ENCODE data around the gene KRT82.
"Not testable (repeated sequence)": the region's sequence is repeated elsewhere in the genome, so short reads cannot be mapped to it uniquely, and the experiment has no call there.

The KRT82 gene

GRCh38 chr12:52352951-52353350, 53.2 kb downstream of the KRT82 start:
- Histone ChIP-seq H3K4me3 (ENCODE audit: low read length) (no peak overlapping the region), H3K36me3 (ENCODE audit: control insufficient read depth, insufficient read depth, low read length) (no peaks in the 10 kb centered on the region), H3K27me3 (ENCODE audit: control insufficient read depth, insufficient read depth, low read length) (no peaks in the 10 kb centered on the region), H3K27ac (ENCODE audit: low read length) (no peak overlapping the region), H3K9me3 (ENCODE audit: control insufficient read depth, insufficient read depth, low read length) (no peaks in the 10 kb centered on the region), H3K4me1 (ENCODE audit: control insufficient read depth, insufficient read depth, low read length) (no peaks in the 10 kb centered on the region)
- WGBS (ENCODE audit: insufficient coverage, insufficient read length) = no CpG with 5 or more reads among the region's 2 CpGs
- no peak for DNase-seq (ENCODE audit: low read depth, low spot score)

- Histone ChIP-seq H3K4me1 (ENCODE audit: control insufficient read depth, insufficient read depth, low read length) (no peaks in the 10 kb centered on the region), H3K27me3 (ENCODE audit: control insufficient read depth, insufficient read depth, low read length) (no peaks in the 10 kb centered on the region), H3K9me3 (ENCODE audit: control insufficient read depth, insufficient read depth, low read length) (no peaks in the 10 kb centered on the region), H3K36me3 (ENCODE audit: control insufficient read depth, insufficient read depth, low read length) (no peaks in the 10 kb centered on the region), H3K27ac (ENCODE audit: low read length) (no peak overlapping the region), H3K4me3 (ENCODE audit: low read length) (no peak overlapping the region)
- DNase-seq (ENCODE audit: low read depth, low spot score) = no peak
- WGBS (ENCODE audit: insufficient coverage, insufficient read length) = no CpG with 5 or more reads among the region's 9 CpGs
Observed at GRCh38 chr12:52351196-52352059, 54.7 kb downstream of the KRT82 start.

GRCh38 chr12:52350786-52351185, 55.3 kb downstream of the KRT82 start:
- Histone ChIP-seq H3K36me3 (ENCODE audit: control insufficient read depth, insufficient read depth, low read length) (no peaks in the 10 kb centered on the region), H3K27me3 (ENCODE audit: control insufficient read depth, insufficient read depth, low read length) (no peaks in the 10 kb centered on the region), H3K27ac (ENCODE audit: low read length) (no peak overlapping the region), H3K9me3 (ENCODE audit: control insufficient read depth, insufficient read depth, low read length) (no peaks in the 10 kb centered on the region), H3K4me1 (ENCODE audit: control insufficient read depth, insufficient read depth, low read length) (no peaks in the 10 kb centered on the region), H3K4me3 (ENCODE audit: low read length) (no peak overlapping the region)
- WGBS (ENCODE audit: insufficient coverage, insufficient read length) = no CpG with 5 or more reads among the region's 5 CpGs
- DNase-seq (ENCODE audit: low read depth, low spot score) = no peak

- H3K27ac ChIP-seq (ENCODE audit: low read length) = no peak overlapping the region
- no peak for DNase-seq (ENCODE audit: low read depth, low spot score)
- H3K4me3 ChIP-seq (ENCODE audit: low read length) = no peak overlapping the region
- no CpG with 5 or more reads among the region's 8 CpGs for WGBS (ENCODE audit: insufficient coverage, insufficient read length)
- H3K27me3 ChIP-seq (ENCODE audit: control insufficient read depth, insufficient read depth, low read length) = no peaks in the 10 kb centered on the region
- no peaks in the 10 kb centered on the region for H3K4me1 ChIP-seq (ENCODE audit: control insufficient read depth, insufficient read depth, low read length)
- no peaks in the 10 kb centered on the region for H3K9me3 ChIP-seq (ENCODE audit: control insufficient read depth, insufficient read depth, low read length)
- H3K36me3 ChIP-seq (ENCODE audit: control insufficient read depth, insufficient read depth, low read length) = no peaks in the 10 kb centered on the region
Observed at GRCh38 chr12:52350021-52350620, 56.0 kb downstream of the KRT82 start.

GRCh38 chr12:52349196-52349595, 56.9 kb downstream of the KRT82 start:
- Histone ChIP-seq H3K27me3 (ENCODE audit: control insufficient read depth, insufficient read depth, low read length) (no peaks in the 10 kb centered on the region), H3K9me3 (ENCODE audit: control insufficient read depth, insufficient read depth, low read length) (no peaks in the 10 kb centered on the region), H3K4me3 (ENCODE audit: low read length) (no peak overlapping the region), H3K4me1 (ENCODE audit: control insufficient read depth, insufficient read depth, low read length) (no peaks in the 10 kb centered on the region), H3K36me3 (ENCODE audit: control insufficient read depth, insufficient read depth, low read length) (no peaks in the 10 kb centered on the region), H3K27ac (ENCODE audit: low read length) (no peak overlapping the region)
- 100% methylated on average over 3 of the region's 6 CpGs for WGBS (ENCODE audit: insufficient coverage, insufficient read length)
- DNase-seq (ENCODE audit: low read depth, low spot score) = no peak

GRCh38 chr12:52347551-52348510, 58.3 kb downstream of the KRT82 start:
- Histone ChIP-seq H3K4me1 (ENCODE audit: control insufficient read depth, insufficient read depth, low read length) (no peaks in the 10 kb centered on the region), H3K9me3 (ENCODE audit: control insufficient read depth, insufficient read depth, low read length) (no peaks in the 10 kb centered on the region), H3K27ac (ENCODE audit: low read length) (no peak overlapping the region), H3K36me3 (ENCODE audit: control insufficient read depth, insufficient read depth, low read length) (no peaks in the 10 kb centered on the region), H3K4me3 (ENCODE audit: low read length) (no peak overlapping the region), H3K27me3 (ENCODE audit: control insufficient read depth, insufficient read depth, low read length) (no peaks in the 10 kb centered on the region)
- WGBS (ENCODE audit: insufficient coverage, insufficient read length) = no CpG with 5 or more reads among the region's 16 CpGs
- DNase-seq (ENCODE audit: low read depth, low spot score) = no peak

GRCh38 chr12:52347016-52347415, 59.1 kb downstream of the KRT82 start:
- Histone ChIP-seq H3K9me3 (ENCODE audit: control insufficient read depth, insufficient read depth, low read length) (no peaks in the 10 kb centered on the region), H3K27ac (ENCODE audit: low read length) (no peak overlapping the region), H3K4me1 (ENCODE audit: control insufficient read depth, insufficient read depth, low read length) (no peaks in the 10 kb centered on the region), H3K27me3 (ENCODE audit: control insufficient read depth, insufficient read depth, low read length) (no peaks in the 10 kb centered on the region), H3K36me3 (ENCODE audit: control insufficient read depth, insufficient read depth, low read length) (no peaks in the 10 kb centered on the region), H3K4me3 (ENCODE audit: low read length) (no peak overlapping the region)
- DNase-seq (ENCODE audit: low read depth, low spot score) = no peak
- WGBS (ENCODE audit: insufficient coverage, insufficient read length) = no CpG with 5 or more reads among the region's 9 CpGs

- Histone ChIP-seq H3K4me1 (ENCODE audit: control insufficient read depth, insufficient read depth, low read length) (no peaks in the 10 kb centered on the region), H3K4me3 (ENCODE audit: low read length) (no peak overlapping the region), H3K27ac (ENCODE audit: low read length) (no peak overlapping the region), H3K9me3 (ENCODE audit: control insufficient read depth, insufficient read depth, low read length) (no peaks in the 10 kb centered on the region), H3K36me3 (ENCODE audit: control insufficient read depth, insufficient read depth, low read length) (no peaks in the 10 kb centered on the region), H3K27me3 (ENCODE audit: control insufficient read depth, insufficient read depth, low read length) (no peaks in the 10 kb centered on the region)
- WGBS (ENCODE audit: insufficient coverage, insufficient read length) = no CpG with 5 or more reads among the region's 4 CpGs
- no peak for DNase-seq (ENCODE audit: low read depth, low spot score)
Observed at GRCh38 chr12:52346593-52346992, 59.5 kb downstream of the KRT82 start.

- H3K36me3 ChIP-seq (ENCODE audit: control insufficient read depth, insufficient read depth, low read length); H3K4me3 ChIP-seq (ENCODE audit: low read length); DNase-seq (ENCODE audit: low read depth, low spot score); H3K4me1 ChIP-seq (ENCODE audit: control insufficient read depth, insufficient read depth, low read length); H3K27me3 ChIP-seq (ENCODE audit: control insufficient read depth, insufficient read depth, low read length); H3K9me3 ChIP-seq (ENCODE audit: control insufficient read depth, insufficient read depth, low read length); H3K27ac ChIP-seq (ENCODE audit: low read length): not testable (repeated sequence)
- no CpG with 5 or more reads among the region's 8 CpGs for WGBS (ENCODE audit: insufficient coverage, insufficient read length)
Observed at GRCh38 chr12:52345041-52345440, 61.1 kb downstream of the KRT82 start.

- Histone ChIP-seq H3K9me3 (ENCODE audit: control insufficient read depth, insufficient read depth, low read length) (no peaks in the 10 kb centered on the region), H3K4me3 (ENCODE audit: low read length) (no peak overlapping the region), H3K36me3 (ENCODE audit: control insufficient read depth, insufficient read depth, low read length) (no peaks in the 10 kb centered on the region), H3K27me3 (ENCODE audit: control insufficient read depth, insufficient read depth, low read length) (no peaks in the 10 kb centered on the region), H3K4me1 (ENCODE audit: control insufficient read depth, insufficient read depth, low read length) (no peaks in the 10 kb centered on the region), H3K27ac (ENCODE audit: low read length) (no peak overlapping the region)
- no CpG with 5 or more reads among the region's 12 CpGs for WGBS (ENCODE audit: insufficient coverage, insufficient read length)
- no peak for DNase-seq (ENCODE audit: low read depth, low spot score)
Observed at GRCh38 chr12:52344111-52344510, 62.0 kb downstream of the KRT82 start.
